Stimulated activated CD8-positive, alpha-beta memory T cell treated with anti-CD3 and anti-CD28 coated beads, Interleukin-4, amount 100 ng/mL, for 1 hour (primary cell): Measurements from ENCODE around the gene OR5P2.
"Not testable (repeated sequence)": the region's sequence is repeated elsewhere in the genome, so short reads cannot be mapped to it uniquely, and the experiment has no call there.

Experiments used
- DNase-seq, 2 donors: peaks; one replicate each; pipeline ENCODE4 v3.0.0-alpha.2; 2020; ENCODE audit warnings: low read depth in 2 of 2, low spot score in 1 of 2

OR5P2 gene

GRCh38 chr11:7796842-7797241, at the start of gene OR5P2:
OR5P2 (minus strand) TSS chr11:7796942; CDS start chr11:7796942, 0 bp downstream.
- DNase-seq, result no peak

- DNase-seq, result no peak
These were observed 49.3 kb upstream of the OR5P2 start for GRCh38 chr11:7846003-7846402.

- DNase-seq, result no peak
These were observed 48.2 kb upstream of the OR5P2 start for GRCh38 chr11:7844986-7845385.

- no peak for DNase-seq
These were observed 47.8 kb upstream of the OR5P2 start for GRCh38 chr11:7844521-7844920.

GRCh38 chr11:7840578-7840977, 43.8 kb upstream of the OR5P2 start:
- DNase-seq, result no peak

GRCh38 chr11:7833527-7833926, 36.8 kb upstream of the OR5P2 start:
- DNase-seq, result no peak

- DNase-seq, result no peak
These were observed 34.0 kb upstream of the OR5P2 start, which contains the start of gene OR5P3 for GRCh38 chr11:7830740-7831139. OR5P3 (minus strand) TSS chr11:7830840.

- no peak for DNase-seq
These were observed 29.6 kb upstream of the OR5P2 start for GRCh38 chr11:7826324-7826723.

- DNase-seq, result not testable (repeated sequence)
These were observed 23.7 kb upstream of the OR5P2 start for GRCh38 chr11:7820417-7820816.

- DNase-seq, result not testable (repeated sequence)
These were observed 18.2 kb upstream of the OR5P2 start for GRCh38 chr11:7814897-7815296.

- DNase-seq, result not testable (repeated sequence)
These were observed 13.6 kb upstream of the OR5P2 start for GRCh38 chr11:7810301-7810700.

- no peak for DNase-seq
These were observed 3.5 kb downstream of the OR5P2 start for GRCh38 chr11:7793233-7793632.

GRCh38 chr11:7787239-7787638, 9.5 kb downstream of the OR5P2 start:
- DNase-seq, result no peak

- no peak for DNase-seq
These were observed 21.1 kb downstream of the OR5P2 start for GRCh38 chr11:7775689-7776088.

- DNase-seq, result not testable (repeated sequence)
These were observed 32.4 kb downstream of the OR5P2 start for GRCh38 chr11:7764301-7764700.

GRCh38 chr11:7759010-7759409, 37.7 kb downstream of the OR5P2 start:
- DNase-seq, result no peak

- DNase-seq, result no peak
These were observed 47.3 kb downstream of the OR5P2 start for GRCh38 chr11:7749456-7749855.
